HepG2 (cell line): ENCODE results near the gene DOC2A. TPM values are rescaled to one million over a fixed set of nuclear protein-coding genes. Genes with fewer than 3 reads are reported as not detected.
A peak's percentile ranks its signal among the peaks of the same experiment; 100 is the strongest.

Source experiments
- ATF7-NPFF ChIP-seq: sonication (generic); formaldehyde crosslinking; IDR thresholded peaks from 2 replicates; pipeline ENCODE4 v1.8.1; 2023; ENCODE audit warnings: mild to moderate bottlenecking, low read depth, missing genetic modification reagents, moderate library complexity
- CEBPB ChIP-seq: IDR thresholded peaks from 2 replicates; pipeline ENCODE4 v1.6.1; 2011; ENCODE audit warnings: low read depth, low read length, improper control_type of control experiment, borderline replicate concordance
- CHD2 ChIP-seq: IDR thresholded peaks from 2 replicates; pipeline ENCODE4 v1.6.1; 2011; ENCODE audit warnings: low read depth, low read length, improper control_type of control experiment
- DNMT3B ChIP-seq: conservative IDR thresholded peaks from 2 replicates; pipeline ENCODE4 v1.6.1; 2016; ENCODE audit warnings: missing biosample characterization, control low read depth
- FOXA3 ChIP-seq: IDR thresholded peaks from 2 replicates; pipeline ENCODE4 v1.6.1; 2016; ENCODE audit warnings: missing genetic modification reagents, missing compliant biosample characterization
- NKX3-1 ChIP-seq: sonication (generic); formaldehyde crosslinking; IDR thresholded peaks from 2 replicates; pipeline ENCODE4 v1.5.0; 2020; ENCODE audit warnings: missing genetic modification reagents
- RARG ChIP-seq: sonication (generic); formaldehyde crosslinking; IDR thresholded peaks from 2 replicates; pipeline ENCODE4 v1.4.0; 2020; ENCODE audit warnings: low read depth, mild to moderate bottlenecking, missing genetic modification reagents
- SETDB1 ChIP-seq: sonication (generic); formaldehyde crosslinking; IDR thresholded peaks from 2 replicates; pipeline ENCODE4 v1.5.1; 2020; ENCODE audit warnings: missing genetic modification reagents, mild to moderate bottlenecking, borderline replicate concordance
- SMARCE1 ChIP-seq: fragments of 450-650 bp; IDR thresholded peaks from 2 replicates; pipeline ENCODE4 v1.6.1; 2017; ENCODE audit warnings: borderline replicate concordance
- ZBTB7B ChIP-seq: sonication (generic); formaldehyde crosslinking; IDR thresholded peaks from 2 replicates; pipeline ENCODE4 v1.4.0; 2020; ENCODE audit warnings: missing genetic modification reagents
- ZC3H4 ChIP-seq: sonication (generic); formaldehyde crosslinking; IDR thresholded peaks from 2 replicates; pipeline ENCODE4 v1.4.0; 2020; ENCODE audit warnings: missing genetic modification reagents, borderline replicate concordance
- ZNF251 ChIP-seq: sonication (generic); formaldehyde crosslinking; IDR thresholded peaks from 2 replicates; pipeline ENCODE4 v1.9.0; 2021; ENCODE audit warnings: mild to moderate bottlenecking, missing genetic modification reagents
- ZNF33A ChIP-seq: sonication (generic); formaldehyde crosslinking; IDR thresholded peaks from 2 replicates; pipeline ENCODE4 v1.5.1; 2020; ENCODE audit warnings: missing genetic modification reagents, mild to moderate bottlenecking, moderate library complexity, borderline replicate concordance
- ZNF546 ChIP-seq: sonication (generic); formaldehyde crosslinking; conservative IDR thresholded peaks from 2 replicates; pipeline ENCODE4 v1.8.1; 2023; ENCODE audit warnings: mild to moderate bottlenecking, missing genetic modification reagents
- ZNF547 ChIP-seq: sonication (generic); formaldehyde crosslinking; IDR thresholded peaks from 2 replicates; pipeline ENCODE4 v1.5.1; 2020; ENCODE audit warnings: mild to moderate bottlenecking, missing genetic modification reagents
- ZNF572 ChIP-seq: sonication (generic); formaldehyde crosslinking; IDR thresholded peaks from 2 replicates; pipeline ENCODE4 v1.5.1; 2020; ENCODE audit warnings: mild to moderate bottlenecking, missing genetic modification reagents
- ZNF629 ChIP-seq: sonication (generic); formaldehyde crosslinking; conservative IDR thresholded peaks from 2 replicates; pipeline ENCODE4 v1.5.0; 2020; ENCODE audit warnings: missing genetic modification reagents
- polyA plus RNA-seq, 8 experiments: library from polyadenylated mRNA; depleted of rRNA in 3 of 8; stranded (reverse) in 7 of 8; unstranded in 1 of 8; fragments of >200 nt; fragmentation: Illumina TruSeq in 4 of 8; extraction: Trizol in 4 of 8; gene quantifications; 2 replicates each; pipeline versions ENCODE4 v1.2.1 to v1.2.3, GENCODE V29; 2011 to 2016; ENCODE audit warnings: low read depth in 4 of 8, missing spikeins in 1 of 8, mixed read lengths in 1 of 8; ENCODE audit not compliant: insufficient read depth in 1 of 8
- total RNA-seq, 5 experiments: library from RNA; depleted of rRNA; stranded (reverse); fragments of >200 nt; fragmentation: Illumina TruSeq; extraction: Trizol; gene quantifications; 2 replicates each; pipeline ENCODE4 v1.2.3, GENCODE V29; 2016; ENCODE audit warnings: low read depth in 1 of 5
- TF ChIP-seq, protein P1 (sequence below): sonication (generic); formaldehyde crosslinking; IDR thresholded peaks from 2 replicates; pipeline ENCODE4 v1.8.0; 2022; ENCODE audit warnings: missing genetic modification reagents, mild to moderate bottlenecking, inconsistent platforms, borderline replicate concordance
- TF ChIP-seq, protein P2 (sequence below): IDR thresholded peaks from 2 replicates; pipeline ENCODE4 v1.6.1; 2016; ENCODE audit warnings: missing compliant biosample characterization, missing genetic modification reagents, borderline replicate concordance
- TF ChIP-seq, protein P3 (sequence below): sonication (generic); formaldehyde crosslinking; IDR thresholded peaks from 2 replicates; pipeline ENCODE4 v1.4.0; 2020; ENCODE audit warnings: mild to moderate bottlenecking, missing genetic modification reagents
- TF ChIP-seq, protein P4 (sequence below): sonication (generic); formaldehyde crosslinking; conservative IDR thresholded peaks from 2 replicates; pipeline ENCODE4 v1.8.1; 2023; ENCODE audit warnings: missing genetic modification reagents
- TF ChIP-seq, protein P5 (sequence below): sonication (generic); formaldehyde crosslinking; IDR thresholded peaks from 2 replicates; pipeline ENCODE4 v1.5.0; 2020; ENCODE audit warnings: missing genetic modification reagents
- TF ChIP-seq, protein P6 (sequence below): sonication (generic); formaldehyde crosslinking; IDR thresholded peaks from 2 replicates; pipeline ENCODE4 v1.4.0; 2020; ENCODE audit warnings: missing genetic modification reagents, mild to moderate bottlenecking, borderline replicate concordance

The DOC2A gene
- total and polyA plus RNA-seq, 2 of the 13 experiments (the other 11 are each of a cell fraction or from before 2014, with no cell fraction given): 0.15 to 0.55 TPM

DNA sequence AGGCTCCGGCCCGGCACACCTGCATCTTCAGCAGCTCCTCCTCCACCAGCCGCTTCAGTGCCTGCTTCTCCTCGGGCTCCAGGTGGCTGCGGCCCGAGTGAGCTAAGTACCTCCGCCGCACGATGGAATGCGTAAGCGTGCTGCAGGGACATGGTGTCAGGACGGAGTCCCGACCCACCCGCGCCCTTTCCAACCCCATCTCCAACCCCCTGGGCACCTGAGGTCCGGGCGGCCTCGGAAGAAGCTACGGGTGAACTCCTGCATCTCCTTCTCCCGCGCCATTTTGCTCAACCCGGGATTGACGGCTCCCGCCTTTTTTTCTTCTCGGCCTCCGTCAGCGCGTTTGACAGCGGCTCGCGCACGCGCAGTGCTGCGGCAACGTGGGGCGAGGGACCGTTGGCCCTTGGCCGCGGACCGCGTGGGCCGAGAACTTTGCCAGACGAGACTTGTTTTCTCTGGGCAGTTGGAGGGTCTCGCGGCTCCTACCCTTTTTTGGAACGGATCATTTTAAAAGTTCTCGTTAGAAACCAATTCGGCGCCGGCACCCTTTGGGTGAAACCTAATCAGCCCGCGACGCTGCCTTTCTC is 15.4 kb downstream of the DOC2A start, which contains the start of gene HIRIP3 (continued):
- TF ChIP-seq, protein P1, sequence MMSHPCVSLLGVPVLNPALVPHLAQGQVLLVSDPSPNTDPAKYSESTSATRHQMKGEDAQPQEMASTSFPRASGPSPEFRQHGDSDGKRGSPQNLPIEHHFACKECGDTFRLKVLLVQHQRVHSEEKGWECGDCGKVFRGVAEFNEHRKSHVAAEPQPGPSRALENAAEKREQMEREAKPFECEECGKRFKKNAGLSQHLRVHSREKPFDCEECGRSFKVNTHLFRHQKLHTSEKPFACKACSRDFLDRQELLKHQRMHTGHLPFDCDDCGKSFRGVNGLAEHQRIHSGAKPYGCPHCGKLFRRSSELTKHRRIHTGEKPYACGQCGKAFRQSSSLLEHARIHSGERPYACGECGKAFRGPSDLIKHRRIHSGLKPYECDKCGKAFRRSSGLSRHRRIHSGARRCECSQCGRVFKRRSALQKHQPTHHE: peak; percentile 94
- TF ChIP-seq SMARCE1 (no peak), NKX3-1 (CRISPR knock-in tag) (peak; percentile 97), RARG (CRISPR knock-in tag) (no peak), ZNF33A (CRISPR knock-in tag) (no peak), ATF7-NPFF (CRISPR knock-in tag) (no peak; the same call in 1 of the 2 replicates), SETDB1 (CRISPR knock-in tag) (no peak), ZNF572 (no peak; the same call in 1 of the 2 replicates), FOXA3 (CRISPR knock-in tag) (no peak), CEBPB (no peak), ZNF547 (peak; percentile 63; the same call in 1 of the 2 replicates), ZNF629 (CRISPR knock-in tag) (peak; percentile 5; the same call in 1 of the 2 replicates), DNMT3B (CRISPR knock-in tag) (peak; percentile 96), ZNF251 (CRISPR knock-in tag) (no peak), ZNF546 (peak; percentile 12; the same call in 1 of the 2 replicates), ZC3H4 (CRISPR knock-in tag) (peak; percentile 53), CHD2 (no peak), ZBTB7B (CRISPR knock-in tag) (no peak)
- TF ChIP-seq, protein P2, sequence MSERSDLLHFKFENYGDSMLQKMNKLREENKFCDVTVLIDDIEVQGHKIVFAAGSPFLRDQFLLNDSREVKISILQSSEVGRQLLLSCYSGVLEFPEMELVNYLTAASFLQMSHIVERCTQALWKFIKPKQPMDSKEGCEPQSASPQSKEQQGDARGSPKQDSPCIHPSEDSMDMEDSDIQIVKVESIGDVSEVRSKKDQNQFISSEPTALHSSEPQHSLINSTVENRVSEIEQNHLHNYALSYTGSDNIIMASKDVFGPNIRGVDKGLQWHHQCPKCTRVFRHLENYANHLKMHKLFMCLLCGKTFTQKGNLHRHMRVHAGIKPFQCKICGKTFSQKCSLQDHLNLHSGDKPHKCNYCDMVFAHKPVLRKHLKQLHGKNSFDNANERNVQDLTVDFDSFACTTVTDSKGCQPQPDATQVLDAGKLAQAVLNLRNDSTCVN (CRISPR knock-in tag): no peak
- TF ChIP-seq, protein P3, sequence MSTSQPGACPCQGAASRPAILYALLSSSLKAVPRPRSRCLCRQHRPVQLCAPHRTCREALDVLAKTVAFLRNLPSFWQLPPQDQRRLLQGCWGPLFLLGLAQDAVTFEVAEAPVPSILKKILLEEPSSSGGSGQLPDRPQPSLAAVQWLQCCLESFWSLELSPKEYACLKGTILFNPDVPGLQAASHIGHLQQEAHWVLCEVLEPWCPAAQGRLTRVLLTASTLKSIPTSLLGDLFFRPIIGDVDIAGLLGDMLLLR (CRISPR knock-in tag): peak; percentile 84; the same call in 1 of the 2 replicates
- TF ChIP-seq, protein P4, sequence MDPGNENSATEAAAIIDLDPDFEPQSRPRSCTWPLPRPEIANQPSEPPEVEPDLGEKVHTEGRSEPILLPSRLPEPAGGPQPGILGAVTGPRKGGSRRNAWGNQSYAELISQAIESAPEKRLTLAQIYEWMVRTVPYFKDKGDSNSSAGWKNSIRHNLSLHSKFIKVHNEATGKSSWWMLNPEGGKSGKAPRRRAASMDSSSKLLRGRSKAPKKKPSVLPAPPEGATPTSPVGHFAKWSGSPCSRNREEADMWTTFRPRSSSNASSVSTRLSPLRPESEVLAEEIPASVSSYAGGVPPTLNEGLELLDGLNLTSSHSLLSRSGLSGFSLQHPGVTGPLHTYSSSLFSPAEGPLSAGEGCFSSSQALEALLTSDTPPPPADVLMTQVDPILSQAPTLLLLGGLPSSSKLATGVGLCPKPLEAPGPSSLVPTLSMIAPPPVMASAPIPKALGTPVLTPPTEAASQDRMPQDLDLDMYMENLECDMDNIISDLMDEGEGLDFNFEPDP (CRISPR knock-in tag): peak; percentile 99
- TF ChIP-seq, protein P5, sequence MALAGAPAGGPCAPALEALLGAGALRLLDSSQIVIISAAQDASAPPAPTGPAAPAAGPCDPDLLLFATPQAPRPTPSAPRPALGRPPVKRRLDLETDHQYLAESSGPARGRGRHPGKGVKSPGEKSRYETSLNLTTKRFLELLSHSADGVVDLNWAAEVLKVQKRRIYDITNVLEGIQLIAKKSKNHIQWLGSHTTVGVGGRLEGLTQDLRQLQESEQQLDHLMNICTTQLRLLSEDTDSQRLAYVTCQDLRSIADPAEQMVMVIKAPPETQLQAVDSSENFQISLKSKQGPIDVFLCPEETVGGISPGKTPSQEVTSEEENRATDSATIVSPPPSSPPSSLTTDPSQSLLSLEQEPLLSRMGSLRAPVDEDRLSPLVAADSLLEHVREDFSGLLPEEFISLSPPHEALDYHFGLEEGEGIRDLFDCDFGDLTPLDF (CRISPR knock-in tag): peak; percentile 97
- TF ChIP-seq, protein P6, sequence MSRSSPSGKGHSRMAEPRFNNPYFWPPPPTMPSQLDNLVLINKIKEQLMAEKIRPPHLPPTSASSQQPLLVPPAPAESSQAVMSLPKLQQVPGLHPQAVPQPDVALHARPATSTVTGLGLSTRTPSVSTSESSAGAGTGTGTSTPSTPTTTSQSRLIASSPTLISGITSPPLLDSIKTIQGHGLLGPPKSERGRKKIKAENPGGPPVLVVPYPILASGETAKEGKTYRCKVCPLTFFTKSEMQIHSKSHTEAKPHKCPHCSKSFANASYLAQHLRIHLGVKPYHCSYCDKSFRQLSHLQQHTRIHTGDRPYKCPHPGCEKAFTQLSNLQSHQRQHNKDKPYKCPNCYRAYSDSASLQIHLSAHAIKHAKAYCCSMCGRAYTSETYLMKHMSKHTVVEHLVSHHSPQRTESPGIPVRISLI (CRISPR knock-in tag): no peak
